ENCODE results near the gene CAGE1.

The CAGE1 gene

GRCh38 chr6:7389451-7390225 is at the start of gene CAGE1, which contains the start of gene RIOK1:
Gene CAGE1, minus strand, starts transcription at chr6:7389742. Its CDS starts 2,569 bp downstream, at chr6:7387173.
Gene RIOK1, plus strand, starts transcription at chr6:7389808. Its CDS starts 195 bp downstream, at chr6:7390003.
- DNase-seq (ENCODE audit: low spot score): peak; percentile 98

DNA sequence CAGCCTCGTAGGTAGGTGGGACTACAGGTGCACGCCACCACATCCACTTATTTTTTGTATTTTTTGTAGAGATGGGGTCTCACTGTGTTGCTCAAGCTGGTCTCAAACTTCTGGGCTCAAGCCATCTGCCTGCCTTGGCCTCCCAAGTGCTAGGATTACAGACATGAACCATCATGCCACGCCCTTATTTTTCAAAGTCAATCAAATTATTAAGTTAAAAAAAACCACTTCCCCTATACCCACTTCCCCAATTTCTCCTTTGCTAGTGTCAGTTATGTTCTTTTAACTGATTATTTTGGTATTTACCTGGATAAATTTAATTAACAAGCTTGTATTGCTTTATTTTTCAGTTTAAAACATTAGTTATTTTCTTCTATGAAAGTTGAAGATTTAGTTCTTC is 49.7 kb upstream of the CAGE1 start:
- DNase-seq (ENCODE audit: low spot score): no peak

- DNase-seq (ENCODE audit: low spot score): peak; percentile 43
Observed at GRCh38 chr6:7438011-7438410, 48.5 kb upstream of the CAGE1 start.

DNA sequence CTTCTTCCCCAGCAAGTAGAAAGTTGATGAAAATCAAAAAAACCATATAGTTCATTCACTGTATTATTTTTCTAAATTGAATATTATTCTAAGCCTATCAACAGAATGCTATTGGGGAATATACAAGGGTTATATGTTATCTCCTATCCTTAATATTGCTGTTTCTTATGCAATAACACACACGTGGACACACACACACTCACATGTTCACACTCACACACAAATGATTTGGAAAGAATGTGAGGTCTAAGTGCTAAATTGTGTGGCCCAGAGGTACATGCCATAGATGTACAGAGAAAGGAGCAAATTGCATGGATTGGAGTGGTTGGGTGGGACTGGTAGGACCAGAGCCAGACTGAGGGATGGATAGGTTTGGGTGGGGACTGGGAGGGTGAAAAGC is 45.1 kb upstream of the CAGE1 start:
- no peak for DNase-seq (ENCODE audit: low spot score)

DNA sequence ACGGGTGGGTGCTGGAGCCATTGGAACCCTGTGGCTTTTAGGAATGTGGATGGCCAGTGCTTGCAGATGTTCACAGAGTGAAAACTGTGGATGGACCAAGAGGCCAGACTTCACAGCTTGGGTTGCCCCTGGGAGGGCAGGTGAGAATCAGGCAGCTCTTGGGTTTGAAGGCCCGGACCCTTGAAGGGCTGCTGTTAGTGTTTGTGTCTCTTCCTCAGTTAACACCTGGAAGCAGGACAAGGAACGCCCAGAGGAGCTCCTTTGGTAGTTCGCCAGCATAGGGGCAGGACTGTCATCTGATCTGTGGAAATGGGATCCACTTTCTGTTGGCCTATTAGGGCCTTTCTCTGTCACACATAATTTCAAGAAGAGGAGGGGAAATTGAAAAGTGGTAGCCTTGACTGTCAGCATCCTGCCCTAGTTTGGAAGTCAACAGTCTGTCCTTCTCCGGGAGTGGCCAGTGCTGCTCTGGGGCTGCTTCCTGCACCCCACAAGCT is 43.6 kb upstream of the CAGE1 start:
- peak; percentile 44 for DNase-seq (ENCODE audit: low spot score)

GRCh38 chr6:7432391-7433120 is 43.0 kb upstream of the CAGE1 start:
- no peak for DNase-seq (ENCODE audit: low spot score)

- peak; percentile 49 for DNase-seq (ENCODE audit: low spot score)
Observed at GRCh38 chr6:7431674-7432390, 42.3 kb upstream of the CAGE1 start.

GRCh38 chr6:7431313-7431673 is 41.8 kb upstream of the CAGE1 start:
- no peak for DNase-seq (ENCODE audit: low spot score)

DNA sequence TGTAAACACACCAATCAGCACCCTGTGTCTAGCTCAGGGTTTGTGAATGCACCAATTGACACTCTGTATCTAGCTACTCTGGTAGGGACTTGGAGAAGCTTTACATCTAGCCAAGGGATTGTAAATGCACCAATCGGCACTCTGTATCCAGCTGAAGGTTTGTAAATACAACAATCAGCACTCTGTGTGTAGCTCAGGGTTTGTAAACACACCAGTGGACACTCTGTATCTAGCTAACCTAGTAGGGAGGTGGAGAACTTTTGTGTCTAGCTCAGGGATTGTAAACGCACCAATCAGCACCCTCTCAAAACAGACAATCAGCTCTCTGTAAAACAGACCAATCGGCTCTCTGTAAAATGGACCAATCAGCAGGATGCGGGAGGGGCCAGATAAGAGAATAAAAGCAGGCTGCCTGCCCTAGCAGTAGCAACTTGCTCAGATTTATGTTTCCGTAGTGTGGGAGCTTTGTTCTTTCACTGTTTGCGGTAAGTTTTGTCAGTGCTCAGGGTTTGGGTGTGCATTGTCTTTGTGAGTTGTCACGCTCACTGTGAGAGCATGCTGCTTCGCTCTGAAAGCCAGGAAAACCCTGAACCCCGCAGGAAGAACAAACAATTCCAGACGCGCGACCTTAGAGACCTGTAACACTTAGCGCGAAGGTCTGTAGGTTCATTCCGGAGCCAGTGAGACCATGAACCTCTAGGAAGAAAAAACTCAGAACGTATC is 37.1 kb upstream of the CAGE1 start:
- DNase-seq (ENCODE audit: low spot score): no peak

DNA sequence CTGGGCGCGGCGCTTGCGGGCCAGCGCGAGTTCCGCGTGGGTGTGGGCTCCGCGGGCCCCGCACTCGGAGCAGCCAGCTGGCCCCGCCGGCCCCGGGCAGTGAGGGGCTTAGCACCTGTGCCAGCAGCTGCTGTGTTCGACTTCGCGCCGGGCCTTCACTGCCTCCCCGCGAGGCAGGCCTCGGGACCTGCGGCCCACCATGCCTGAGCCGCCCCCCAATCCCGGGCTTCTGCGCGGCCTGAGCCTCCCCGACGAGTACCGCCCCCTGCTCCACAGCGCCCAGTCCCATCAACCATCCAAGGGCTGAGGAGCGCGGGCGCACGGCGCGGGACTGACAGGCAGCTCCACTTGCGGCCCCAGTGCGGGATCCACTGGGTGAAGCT is 36.3 kb upstream of the CAGE1 start:
- DNase-seq (ENCODE audit: low spot score): no peak

GRCh38 chr6:7424967-7425807 is 35.6 kb upstream of the CAGE1 start:
- DNase-seq (ENCODE audit: low spot score): peak; percentile 68

GRCh38 chr6:7424058-7424457 is 34.5 kb upstream of the CAGE1 start:
- no peak for DNase-seq (ENCODE audit: low spot score)

GRCh38 chr6:7421066-7421465 is 31.5 kb upstream of the CAGE1 start:
- no peak for DNase-seq (ENCODE audit: low spot score)

GRCh38 chr6:7419065-7419464 is 29.5 kb upstream of the CAGE1 start:
- no peak for DNase-seq (ENCODE audit: low spot score)

GRCh38 chr6:7418238-7418905 is 28.8 kb upstream of the CAGE1 start:
- DNase-seq (ENCODE audit: low spot score): no peak

DNA sequence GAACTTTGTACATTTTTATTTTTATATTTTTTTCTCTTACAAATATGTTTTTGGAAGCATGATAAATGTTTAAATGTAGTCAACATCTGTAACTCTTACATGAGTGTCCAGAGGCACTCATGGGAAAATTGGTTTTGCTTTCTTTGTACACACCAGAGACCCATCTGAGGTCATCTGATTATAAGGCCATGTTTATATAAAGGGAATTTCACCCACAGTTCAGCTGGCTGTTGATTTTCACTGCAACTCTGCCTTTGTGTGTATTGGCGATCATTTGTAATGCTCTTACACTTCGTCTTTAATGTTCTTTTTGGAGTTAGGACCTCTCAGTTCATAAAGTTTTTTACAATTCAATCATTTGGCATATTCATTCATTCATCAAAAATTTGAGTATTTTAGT is 28.1 kb upstream of the CAGE1 start:
- no peak for DNase-seq (ENCODE audit: low spot score)

GRCh38 chr6:7414811-7415210 is 25.3 kb upstream of the CAGE1 start:
- peak; percentile 90 for DNase-seq (ENCODE audit: low spot score)

DNA sequence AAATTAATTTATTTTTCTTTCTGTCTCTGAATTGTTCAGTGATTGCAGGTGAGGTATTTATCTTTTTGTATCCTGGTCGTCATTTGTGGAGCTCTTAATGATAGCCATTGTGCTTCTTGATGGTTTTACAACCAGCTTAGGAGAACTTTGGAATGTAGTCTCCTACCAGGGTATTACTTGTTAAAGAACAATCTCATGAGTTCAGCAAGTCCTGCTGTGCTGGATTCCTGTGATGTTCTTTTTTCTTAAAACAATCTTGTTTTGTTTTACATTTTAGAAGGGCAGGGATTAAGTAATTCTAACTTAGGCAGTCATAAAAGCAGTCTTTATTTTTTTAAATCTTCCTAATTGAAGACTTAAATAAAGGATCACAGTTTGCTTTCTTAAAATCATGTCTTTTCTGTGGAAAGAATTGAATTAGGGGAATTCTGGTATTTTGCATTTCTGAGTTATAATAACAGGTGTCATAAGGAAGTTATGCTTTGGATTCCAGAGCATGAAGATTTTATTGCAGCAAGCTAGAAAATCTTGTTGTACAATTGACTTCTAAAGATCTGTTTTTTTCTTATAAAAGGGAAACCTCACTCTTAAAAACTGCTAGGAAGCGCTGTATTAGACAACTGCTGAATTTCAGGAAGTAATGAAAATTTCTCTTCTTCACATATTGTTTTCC is 23.7 kb upstream of the CAGE1 start:
- no peak for DNase-seq (ENCODE audit: low spot score)

- no peak for DNase-seq (ENCODE audit: low spot score)
Observed at GRCh38 chr6:7411328-7411727, 21.8 kb upstream of the CAGE1 start.

DNA sequence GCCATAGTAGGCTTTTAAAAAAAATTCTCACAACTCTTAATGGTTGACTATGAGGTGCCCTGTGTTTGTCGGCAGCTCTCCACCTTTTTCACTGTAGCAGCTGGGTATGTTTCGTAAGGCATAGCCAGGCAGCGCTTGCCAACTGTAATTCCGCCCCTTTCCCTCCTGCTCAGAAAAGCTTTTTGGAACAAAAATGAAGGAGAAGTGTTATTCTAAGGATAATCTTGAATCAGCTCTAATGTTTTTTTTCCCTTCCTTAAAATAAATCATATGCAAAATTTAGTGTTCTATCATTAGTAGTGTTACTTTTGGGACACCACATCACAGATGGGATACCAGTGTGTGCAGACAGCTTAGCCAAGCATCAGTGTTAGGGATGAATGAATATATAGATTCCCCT is 21.3 kb upstream of the CAGE1 start:
- no peak for DNase-seq (ENCODE audit: low spot score)

Measured in AG20443 (cell line).